ENCODE measurements around the gene GPR78.
"Not testable (repeated sequence)": the region's sequence is repeated elsewhere in the genome, so short reads cannot be mapped to it uniquely, and the experiment has no call there.

Gene GPR78

DNA sequence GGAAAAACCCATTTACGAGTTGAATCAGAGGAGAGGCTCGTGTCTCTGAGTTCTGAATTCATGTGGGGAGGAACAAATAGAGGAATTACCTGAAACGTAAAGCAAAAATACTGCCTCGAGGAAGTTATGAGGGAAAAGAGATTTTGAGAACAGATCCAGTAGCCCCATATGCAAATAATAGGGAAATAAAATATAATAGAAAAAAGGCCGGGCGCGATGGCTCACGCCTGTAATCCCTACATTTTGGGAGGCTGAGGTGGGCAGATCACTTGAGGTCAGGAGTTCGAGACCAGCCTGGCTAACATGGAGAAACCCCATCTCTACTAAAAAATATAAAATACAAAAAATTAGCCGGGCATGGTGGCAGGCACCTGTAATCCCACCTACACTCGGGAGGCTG, 54.6 kb downstream of the GPR78 start:
- H3K79me2 ChIP-seq (ENCODE audit: insufficient read depth, low read length); H2AFZ ChIP-seq (ENCODE audit: low read depth, low read length); H3K27me3 ChIP-seq (ENCODE audit: insufficient read depth, low read length, poor library complexity); H3K36me3 ChIP-seq (ENCODE audit: insufficient read depth, low read length); H3K27ac ChIP-seq (ENCODE audit: low read length); H3K9ac ChIP-seq (ENCODE audit: low read depth, low read length); H3K4me3 ChIP-seq (ENCODE audit: low read depth in 1 of 2, low read length in 2 of 2); DNase-seq; H3K4me2 ChIP-seq (ENCODE audit: insufficient read depth, low read length); ATAC-seq (ENCODE audit: insufficient read depth, low read depth); H4K20me1 ChIP-seq (ENCODE audit: insufficient read depth, low read length); H3K4me1 ChIP-seq (ENCODE audit: insufficient read depth, low read length); H3K9me3 ChIP-seq (ENCODE audit: insufficient read depth, low read length, severe bottlenecking): not testable (repeated sequence)

DNA sequence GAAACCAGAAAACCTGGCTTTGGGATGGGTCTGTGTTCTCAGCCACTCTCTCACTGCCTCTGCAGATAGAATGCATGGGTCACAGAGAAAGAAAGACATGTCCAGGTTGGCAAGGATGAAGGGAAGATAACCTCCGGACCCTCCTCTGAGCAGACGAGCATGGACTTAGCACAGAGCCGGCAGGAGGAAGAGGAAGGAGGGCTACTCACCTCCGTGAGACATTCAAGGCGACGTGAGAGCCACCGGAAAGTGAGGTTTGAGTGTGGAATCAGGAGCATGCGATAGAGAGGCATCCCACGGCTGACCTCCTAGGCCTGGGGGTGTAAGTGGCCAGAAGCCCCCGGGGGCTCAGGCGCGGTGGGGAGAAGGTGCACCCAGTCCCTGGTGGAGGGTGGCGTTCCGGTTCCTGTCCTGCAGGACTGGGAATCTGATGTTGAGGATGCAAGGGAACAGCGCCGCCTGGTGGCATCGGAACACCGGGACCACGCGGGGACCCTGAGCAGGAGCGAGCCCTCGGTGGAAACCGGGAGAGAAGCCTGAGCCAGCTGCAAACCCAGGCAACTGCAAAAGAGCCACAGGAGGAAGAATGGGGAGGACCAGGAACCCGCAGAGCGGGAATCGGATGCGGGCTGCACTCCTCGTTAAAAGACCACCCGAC, 55.8 kb downstream of the GPR78 start:
- H3K9me3 ChIP-seq (ENCODE audit: insufficient read depth, low read length, severe bottlenecking); H2AFZ ChIP-seq (ENCODE audit: low read depth, low read length); H3K27ac ChIP-seq (ENCODE audit: low read length); H3K4me3 ChIP-seq (ENCODE audit: low read depth in 1 of 2, low read length in 2 of 2); H3K36me3 ChIP-seq (ENCODE audit: insufficient read depth, low read length); H4K20me1 ChIP-seq (ENCODE audit: insufficient read depth, low read length); H3K9ac ChIP-seq (ENCODE audit: low read depth, low read length); ATAC-seq (ENCODE audit: insufficient read depth, low read depth); DNase-seq; H3K4me2 ChIP-seq (ENCODE audit: insufficient read depth, low read length); H3K27me3 ChIP-seq (ENCODE audit: insufficient read depth, low read length, poor library complexity); H3K79me2 ChIP-seq (ENCODE audit: insufficient read depth, low read length); H3K4me1 ChIP-seq (ENCODE audit: insufficient read depth, low read length): not testable (repeated sequence)

Measured in DND-41 (cell line).